Breast epithelium (tissue), 3 donors: ENCODE data around the gene RNH1.

Experiments used
- POLR2AphosphoS5 ChIP-seq, 3 donors: sonication (generic); formaldehyde crosslinking; IDR thresholded peaks; one replicate each; pipeline ENCODE4 v1.6.1; 2017; ENCODE audit warnings: antibody characterized with exemption in 3 of 3
- TF ChIP-seq, protein P1 (sequence below), 3 donors: fragments of 450-650 bp; IDR thresholded peaks; one replicate each; pipeline ENCODE4 v1.5.1; 2016 to 2017; ENCODE audit warnings: antibody characterized with exemption in 3 of 3, mild to moderate bottlenecking in 3 of 3, moderate library complexity in 3 of 3

DNA sequence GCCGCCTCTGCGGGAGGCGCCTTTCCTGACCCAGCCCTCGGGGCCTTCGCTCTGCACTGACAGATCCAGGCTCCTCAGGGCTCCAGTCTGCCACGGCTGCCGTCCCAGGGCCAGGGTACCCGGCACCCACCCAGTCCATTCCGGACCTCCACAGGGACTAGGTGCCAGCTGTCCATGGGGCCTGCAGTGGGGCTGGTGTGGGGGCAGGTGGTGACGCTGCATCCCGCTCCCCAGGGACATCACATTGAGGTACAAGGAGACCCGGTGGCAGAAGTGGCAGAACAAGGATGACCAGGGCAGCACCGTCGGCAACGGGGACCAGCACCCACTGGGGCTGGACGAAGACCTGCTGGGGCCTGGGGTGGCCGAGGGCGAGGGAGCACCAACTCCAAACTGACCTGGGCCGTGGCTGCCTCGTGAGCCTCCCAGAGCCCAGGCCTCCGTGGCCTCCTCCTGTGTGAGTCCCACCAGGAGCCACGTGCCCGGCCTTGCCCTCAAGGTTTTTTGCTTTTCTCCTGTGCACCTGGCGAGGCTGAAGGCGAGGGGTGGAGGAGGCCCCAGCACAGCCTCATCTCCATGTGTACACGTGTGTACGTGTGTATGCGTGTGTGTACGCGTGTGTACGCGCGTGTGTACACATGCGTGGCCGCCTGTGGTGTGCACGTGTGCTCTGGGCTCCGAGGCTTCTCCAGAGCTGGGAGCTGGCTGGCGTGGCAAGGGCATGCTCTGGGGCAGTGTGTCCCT, 16.7 kb downstream of the RNH1 start:
- TF ChIP-seq, protein P1, sequence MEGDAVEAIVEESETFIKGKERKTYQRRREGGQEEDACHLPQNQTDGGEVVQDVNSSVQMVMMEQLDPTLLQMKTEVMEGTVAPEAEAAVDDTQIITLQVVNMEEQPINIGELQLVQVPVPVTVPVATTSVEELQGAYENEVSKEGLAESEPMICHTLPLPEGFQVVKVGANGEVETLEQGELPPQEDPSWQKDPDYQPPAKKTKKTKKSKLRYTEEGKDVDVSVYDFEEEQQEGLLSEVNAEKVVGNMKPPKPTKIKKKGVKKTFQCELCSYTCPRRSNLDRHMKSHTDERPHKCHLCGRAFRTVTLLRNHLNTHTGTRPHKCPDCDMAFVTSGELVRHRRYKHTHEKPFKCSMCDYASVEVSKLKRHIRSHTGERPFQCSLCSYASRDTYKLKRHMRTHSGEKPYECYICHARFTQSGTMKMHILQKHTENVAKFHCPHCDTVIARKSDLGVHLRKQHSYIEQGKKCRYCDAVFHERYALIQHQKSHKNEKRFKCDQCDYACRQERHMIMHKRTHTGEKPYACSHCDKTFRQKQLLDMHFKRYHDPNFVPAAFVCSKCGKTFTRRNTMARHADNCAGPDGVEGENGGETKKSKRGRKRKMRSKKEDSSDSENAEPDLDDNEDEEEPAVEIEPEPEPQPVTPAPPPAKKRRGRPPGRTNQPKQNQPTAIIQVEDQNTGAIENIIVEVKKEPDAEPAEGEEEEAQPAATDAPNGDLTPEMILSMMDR (IDR thresholded peaks at IDR 0.05) = no peak
- TF ChIP-seq POLR2AphosphoS5 (IDR thresholded peaks at IDR 0.05) = no peak
